Spleen (tissue), 7 donors: Measurements from ENCODE around the gene GDI1.

Experiments used
- CTCF ChIP-seq, 11 experiments: fragments of 200-600 bp in 7 of 11; fragments of 450-650 bp in 4 of 11; sonication (generic) in 4 of 11; IDR thresholded peaks in 8 of 11; conservative IDR thresholded peaks in 3 of 11; 1 replicate in 7 of 11; 2 replicates in 4 of 11; pipeline versions ENCODE4 v1.4.0 to v1.8.0; 2016 to 2021; ENCODE audit warnings: antibody characterized with exemption in 11 of 11, inconsistent platforms in 4 of 11, mild to moderate bottlenecking in 1 of 11
- POLR2A ChIP-seq, 3 donors: fragments of 450-650 bp; IDR thresholded peaks; one replicate each; pipeline ENCODE4 v1.5.1; 2017; ENCODE audit warnings: antibody characterized with exemption in 3 of 3, mild to moderate bottlenecking in 1 of 3
- donor health status: DM: no; HTN: no; CAD: no; lungs with moderate emphysema.
- donor health status: DM: no; HTN: no; CAD: no.
- donor health status: DM: no; HTN: no; CAD: no.

DNA sequence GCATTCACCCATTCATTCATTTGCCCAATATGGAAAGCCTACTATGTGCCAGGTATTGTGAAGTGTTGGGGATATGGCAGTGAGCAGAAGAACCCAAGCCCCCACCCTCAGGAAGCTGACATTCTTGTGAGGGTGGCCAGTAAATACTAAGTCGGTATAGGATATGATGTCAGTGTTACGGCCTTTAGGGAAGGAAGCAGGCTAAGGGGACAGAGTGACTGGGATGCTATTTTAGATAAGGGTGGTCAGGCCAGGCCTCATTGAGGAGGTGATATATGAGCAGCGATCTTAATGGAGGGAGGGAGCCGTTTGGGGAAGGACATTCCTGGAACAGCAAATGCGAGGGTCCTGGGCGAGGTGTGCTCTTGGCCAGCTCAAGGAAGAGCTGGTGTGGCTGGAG, 6.5 kb upstream of the GDI1 start:
- TF ChIP-seq CTCF (IDR thresholded peaks at IDR 0.05 in 8 of 11, conservative IDR thresholded peaks at IDR 0.05 in 3 of 11) (no peak), POLR2A (IDR thresholded peaks at IDR 0.05) (no peak)
